RCC 7860 (cell line): ENCODE measurements around the gene SOHLH2.

Experiments used
- DNase-seq: peaks from one replicate; pipeline ENCODE4 v3.0.0-alpha.2; 2015; ENCODE audit warnings: low spot score
- FAIRE-seq: peaks from 2 replicates; lab custom pipeline; 2012; peaks lifted over from hg19 to GRCh38; lab: Jason Lieb, UNC

Gene SOHLH2

DNA sequence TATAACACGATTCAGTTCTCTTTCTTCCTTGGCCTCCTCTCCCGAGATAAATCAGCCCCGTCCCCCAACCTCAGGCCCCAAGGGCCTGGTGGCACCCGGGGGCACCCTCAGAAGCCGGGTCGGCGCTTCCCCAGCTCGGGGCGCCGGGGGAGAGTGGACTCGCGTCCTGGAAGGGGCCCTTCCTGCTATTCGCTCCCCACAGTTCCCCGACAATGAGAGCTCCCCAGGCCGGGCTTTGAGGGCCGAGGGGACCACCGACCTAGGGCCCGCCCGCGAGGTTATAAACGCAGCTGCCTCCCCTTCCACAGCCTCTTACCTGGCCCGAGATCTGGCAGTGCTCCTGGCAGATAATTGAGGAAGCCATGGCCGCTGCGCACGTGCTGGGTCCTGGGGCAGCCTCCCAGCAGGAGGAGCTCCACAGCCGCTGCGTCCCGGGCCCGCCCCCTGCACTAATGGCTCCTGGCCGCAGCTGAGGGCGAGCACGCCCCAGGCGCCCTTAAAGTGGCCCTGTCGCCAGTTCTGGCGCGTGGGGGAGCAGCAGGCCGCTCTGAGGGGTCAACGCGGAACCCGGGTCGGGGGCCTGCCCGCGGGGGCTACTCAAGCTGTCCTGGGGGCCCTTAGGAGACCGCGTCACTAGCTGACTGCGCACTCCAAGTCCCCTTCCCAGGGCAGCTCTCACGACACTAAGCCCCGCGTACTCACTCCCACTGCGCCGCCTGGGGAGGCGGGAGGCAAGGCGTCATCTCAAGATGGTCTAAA, at the start of gene SOHLH2:
TSS of gene SOHLH2 (minus strand) at position 394 of the 759 bp plus-strand sequence. CDS start at position 364, 30 bp downstream.
- FAIRE-seq: no peak
- DNase-seq: no peak

- DNase-seq: no peak
- no peak for FAIRE-seq
Measured at GRCh38 chr13:36261976-36262375, 47.6 kb upstream of the SOHLH2 start.

DNA sequence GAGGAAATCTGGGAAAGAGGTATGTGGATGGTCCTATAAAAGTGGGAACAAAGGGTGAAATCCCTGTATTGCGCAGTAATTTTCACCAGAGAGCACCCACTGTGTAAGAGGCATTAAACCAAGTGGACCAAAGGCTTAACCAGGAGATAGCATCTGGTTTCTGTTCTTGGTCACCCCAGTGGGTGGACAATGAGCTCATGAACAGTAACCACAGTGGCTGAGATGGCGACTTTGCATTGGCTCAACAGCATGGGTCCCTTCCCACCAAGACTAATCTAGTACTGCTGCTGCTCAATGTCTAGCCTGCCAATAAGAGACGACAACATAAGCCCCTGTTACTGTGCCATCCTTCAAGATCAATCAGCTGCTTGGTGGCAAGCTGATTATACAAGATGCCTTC, 46.7 kb upstream of the SOHLH2 start:
- DNase-seq: no peak
- no peak for FAIRE-seq

DNA sequence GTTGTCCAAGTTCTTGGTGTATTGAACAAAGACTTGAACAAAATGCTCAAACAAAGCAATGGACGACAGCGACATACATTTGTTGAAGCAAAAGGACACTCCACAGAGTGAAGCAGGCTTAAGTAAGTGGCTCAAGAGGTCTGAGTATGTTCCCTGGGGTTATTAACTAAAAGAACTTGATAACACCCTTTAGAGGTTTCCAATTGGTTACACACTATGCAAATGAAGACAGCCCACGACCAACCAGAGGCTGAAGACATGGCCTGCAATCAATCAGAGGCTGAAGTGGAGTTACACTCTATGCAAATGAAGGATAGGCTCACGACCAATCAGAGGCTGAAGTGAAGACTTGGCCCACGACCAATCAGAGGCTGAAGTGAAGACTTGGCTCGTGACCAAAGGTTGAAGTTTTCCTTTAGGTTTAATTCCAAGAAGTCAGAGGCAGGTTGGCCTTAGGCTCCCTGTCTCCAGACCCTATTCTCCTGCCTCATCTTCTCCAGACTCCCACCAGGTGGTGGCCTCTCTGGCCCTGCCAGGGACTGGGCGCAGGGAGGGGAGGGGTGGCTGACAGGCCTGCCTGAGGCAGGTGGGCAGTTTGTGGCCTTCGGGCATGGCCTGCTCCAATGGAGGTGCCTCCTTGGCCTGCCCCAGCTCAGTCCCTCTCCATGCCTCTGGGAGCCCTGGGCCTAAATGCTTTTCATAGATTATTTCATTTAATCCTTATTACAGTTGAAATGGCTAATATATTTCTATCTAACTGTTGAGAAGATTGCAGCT, 45.2 kb upstream of the SOHLH2 start:
- DNase-seq: no peak
- no peak for FAIRE-seq

- FAIRE-seq (no peak), DNase-seq (no peak)
Measured at GRCh38 chr13:36258831-36259230, 44.5 kb upstream of the SOHLH2 start.

DNA sequence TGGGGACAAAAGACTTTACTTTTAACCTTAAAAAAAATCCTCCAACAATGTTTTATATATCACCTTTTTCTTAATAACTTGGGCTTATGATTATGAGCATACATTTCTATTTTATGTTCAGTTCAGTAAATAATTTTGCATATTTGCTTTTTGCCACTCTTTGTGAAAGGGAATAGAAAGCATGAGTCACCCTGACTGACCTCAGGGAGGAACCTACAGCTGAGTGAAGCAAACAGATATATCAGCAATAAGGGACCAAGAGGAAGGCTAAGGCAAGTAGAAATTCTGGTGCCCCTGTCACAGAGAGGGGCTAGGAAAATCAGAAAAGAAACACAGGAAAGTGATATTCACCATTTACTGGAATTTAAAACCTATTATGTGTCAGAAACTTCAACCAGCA, 37.2 kb upstream of the SOHLH2 start:
- DNase-seq (no peak), FAIRE-seq (no peak)

DNA sequence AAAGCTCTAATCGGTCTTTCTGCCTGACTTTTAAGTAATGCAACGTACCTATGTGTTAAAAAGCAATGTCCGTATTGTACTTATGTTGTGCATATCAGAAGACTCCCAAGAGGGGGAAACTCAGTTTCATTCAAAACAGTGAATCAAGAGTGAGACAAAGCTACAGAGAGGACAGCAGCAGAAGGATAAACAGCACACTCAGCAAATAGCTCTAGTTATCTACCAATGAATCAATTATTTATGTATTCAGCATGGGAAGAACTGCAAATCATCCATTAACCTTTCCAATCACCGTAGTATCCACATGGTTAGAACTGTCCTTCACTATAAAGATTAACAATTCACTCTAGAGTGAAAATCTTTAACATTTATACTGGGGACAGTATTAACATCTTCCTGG, 36.7 kb upstream of the SOHLH2 start:
- no peak for FAIRE-seq
- DNase-seq: no peak

GRCh38 chr13:36248700-36249099, 34.3 kb upstream of the SOHLH2 start:
- DNase-seq: no peak
- no peak for FAIRE-seq

DNA sequence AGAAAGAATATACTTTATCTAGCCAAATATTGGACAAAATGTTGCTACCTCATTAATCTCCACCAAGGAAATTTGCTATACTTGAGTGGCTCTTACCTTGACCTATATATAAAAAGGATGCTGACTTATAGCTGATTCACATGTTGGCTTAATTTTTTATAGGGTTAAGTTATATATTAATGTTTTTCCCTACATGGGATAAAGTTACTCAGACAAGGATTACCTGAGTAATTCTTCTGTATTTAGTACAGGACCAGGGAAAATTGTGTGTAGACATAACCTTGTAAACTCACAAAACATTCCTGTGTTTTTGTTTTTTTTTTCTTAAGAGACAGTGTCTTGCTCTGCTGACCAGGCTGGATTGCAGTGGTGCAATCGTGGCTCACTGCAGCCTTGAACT, 30.6 kb upstream of the SOHLH2 start:
- FAIRE-seq: peak; percentile 95
- peak; percentile 63 for DNase-seq

GRCh38 chr13:36244073-36244472, 29.7 kb upstream of the SOHLH2 start:
- FAIRE-seq: no peak
- DNase-seq: no peak

DNA sequence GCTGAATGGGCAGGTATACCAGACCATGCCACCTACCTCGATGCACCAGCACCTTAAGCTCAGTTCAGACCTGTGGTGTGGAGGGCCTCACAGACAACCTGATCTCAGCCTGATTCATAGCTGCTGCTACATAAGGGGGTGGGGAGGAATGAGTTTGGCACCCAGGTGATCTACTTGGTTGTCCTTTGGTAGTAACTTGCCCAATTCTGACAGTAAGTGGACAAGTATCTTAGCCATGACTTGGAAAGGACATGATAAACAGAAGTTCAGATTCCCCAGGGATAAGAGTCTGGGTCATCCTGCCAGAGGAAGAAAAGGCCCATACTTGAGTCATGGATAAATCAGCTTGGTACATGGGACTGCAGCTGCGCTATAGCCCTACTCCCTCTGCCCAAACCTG, 28.4 kb upstream of the SOHLH2 start:
- FAIRE-seq: no peak
- no peak for DNase-seq

GRCh38 chr13:36231236-36231635, 16.9 kb upstream of the SOHLH2 start:
- FAIRE-seq: no peak
- DNase-seq: no peak

DNA sequence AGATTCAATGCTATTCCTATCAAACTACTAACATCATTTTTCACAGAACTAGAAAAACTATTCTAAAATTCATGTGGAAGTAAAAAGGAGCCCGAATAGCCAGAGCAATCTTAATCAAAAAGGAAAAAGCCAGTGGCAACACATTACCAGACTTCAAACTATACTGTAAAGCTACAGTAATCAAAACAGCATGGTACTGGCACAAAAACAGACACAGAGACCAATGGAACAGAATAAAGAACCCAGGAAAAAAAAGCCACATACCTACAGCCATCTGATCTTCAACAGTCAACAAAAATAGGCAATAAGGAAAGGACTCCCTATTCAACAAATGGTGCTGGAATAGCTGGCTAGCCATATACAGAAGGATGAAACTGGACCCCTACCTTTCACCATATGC, 10.4 kb upstream of the SOHLH2 start:
- no peak for FAIRE-seq
- DNase-seq: no peak

DNA sequence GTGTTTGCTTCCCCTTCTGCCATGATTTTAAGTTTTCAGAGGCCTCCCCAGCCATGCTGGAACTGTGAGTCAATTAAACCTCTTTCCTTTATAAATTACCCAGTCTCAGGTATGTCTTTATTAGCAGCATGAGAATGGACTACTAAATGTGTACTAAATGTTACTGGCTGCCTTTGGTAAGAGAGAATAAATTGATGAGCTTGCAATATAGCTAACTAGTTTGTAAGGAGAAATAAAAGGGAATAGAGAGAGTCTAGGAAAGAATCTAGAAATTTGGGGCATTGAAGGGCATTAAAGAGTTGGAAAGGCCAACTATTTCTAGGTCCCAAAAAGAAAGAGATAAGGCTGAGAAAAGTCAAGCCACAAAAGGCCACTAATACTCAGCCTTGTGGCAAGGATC, 5.5 kb upstream of the SOHLH2 start:
- DNase-seq: no peak
- no peak for FAIRE-seq

GRCh38 chr13:36217456-36217855, 3.1 kb upstream of the SOHLH2 start:
- FAIRE-seq (no peak), DNase-seq (no peak)

GRCh38 chr13:36212789-36213188, 1.6 kb downstream of the SOHLH2 start:
- no peak for FAIRE-seq
- DNase-seq: no peak

DNA sequence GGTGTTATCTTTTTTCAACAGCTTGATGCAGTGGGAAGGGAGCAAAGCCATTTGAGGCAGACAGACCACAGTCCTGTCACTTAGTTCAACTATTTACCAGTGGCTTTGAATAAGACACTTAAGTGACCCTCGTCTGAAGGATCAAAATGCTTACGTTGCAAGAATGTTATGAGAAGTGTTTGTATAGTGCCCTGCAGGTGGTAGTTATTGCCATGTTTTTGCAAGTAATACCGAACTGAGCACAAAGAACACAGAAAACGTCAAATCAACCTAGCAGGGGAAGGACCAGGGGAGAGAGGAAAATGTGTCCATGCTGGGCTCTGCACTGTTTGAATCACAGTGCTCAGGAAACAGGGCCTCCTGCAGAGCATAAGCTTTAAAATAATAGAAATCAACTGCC, 2.8 kb downstream of the SOHLH2 start:
- DNase-seq: no peak

GRCh38 chr13:36210738-36211137, 3.6 kb downstream of the SOHLH2 start:
- DNase-seq (no peak), FAIRE-seq (no peak)

More for the DNA sequence above, 2.8 kb downstream of the SOHLH2 start:
- no peak for FAIRE-seq

DNA sequence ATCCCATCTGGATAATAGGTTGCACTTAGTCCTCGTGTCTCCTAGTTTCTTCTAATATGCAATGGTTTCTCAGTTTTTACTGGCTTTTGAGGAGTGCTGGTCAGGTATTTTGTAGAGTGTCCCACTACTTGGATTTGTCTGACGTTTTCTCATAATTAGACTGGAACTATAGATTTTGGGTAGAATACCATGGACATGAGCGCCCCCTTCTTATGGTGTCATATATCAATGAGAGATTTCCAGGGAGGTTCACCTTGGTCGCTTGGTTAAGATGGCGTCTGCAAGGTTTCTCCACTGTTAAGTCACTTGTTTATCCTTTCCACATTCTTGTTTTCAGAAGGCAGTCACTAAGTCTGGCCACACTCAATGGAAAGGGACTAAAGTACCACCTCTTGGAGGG, 6.7 kb downstream of the SOHLH2 start:
- FAIRE-seq: no peak
- DNase-seq: no peak

- DNase-seq: no peak
- FAIRE-seq: no peak
Measured at GRCh38 chr13:36193151-36193855, 21.1 kb downstream of the SOHLH2 start.

DNA sequence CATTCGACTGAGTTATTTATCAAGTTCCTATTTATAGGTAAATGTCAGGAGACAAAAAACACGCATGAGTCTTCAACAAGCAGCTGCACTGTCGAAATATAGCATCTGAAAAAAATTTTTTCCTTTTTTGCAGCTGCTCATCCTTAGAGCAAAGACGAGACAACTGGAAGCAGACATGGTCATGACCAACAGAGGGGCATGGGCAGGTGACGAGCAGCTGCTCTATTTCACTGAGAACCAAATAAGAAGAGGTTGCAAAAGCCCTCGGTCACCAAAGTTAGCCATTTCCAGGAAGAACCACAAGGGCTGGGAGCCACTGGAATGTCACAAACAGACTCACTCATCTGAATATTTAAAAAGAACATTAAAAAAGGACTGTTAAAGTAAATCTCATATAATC, 22.2 kb downstream of the SOHLH2 start:
- FAIRE-seq: no peak

DNA sequence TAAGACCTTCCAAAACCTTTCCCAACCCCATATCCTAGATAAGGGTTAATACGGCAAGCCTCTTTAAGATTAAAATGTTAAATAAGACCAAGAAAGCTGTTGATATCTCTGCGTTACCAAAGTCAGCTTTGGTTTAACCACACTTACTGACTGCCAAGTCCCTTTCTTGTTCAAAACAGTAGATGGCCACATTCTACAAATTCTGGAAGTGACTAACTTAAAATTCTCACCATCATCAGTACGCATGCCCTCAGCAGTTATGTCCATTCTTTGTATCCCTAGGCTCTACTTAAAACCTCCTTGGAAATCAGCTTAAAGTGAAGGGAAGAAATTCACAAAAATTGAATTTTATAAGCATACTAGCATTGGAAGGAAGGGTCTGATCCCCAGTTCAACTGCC, 23.6 kb downstream of the SOHLH2 start:
- FAIRE-seq (no peak), DNase-seq (no peak)

More for the DNA sequence above, 22.2 kb downstream of the SOHLH2 start:
- no peak for DNase-seq
